HS-5 (cell line): ENCODE results near the gene SEMA6B.
"Not testable (repeated sequence)": the region's sequence is repeated elsewhere in the genome, so short reads cannot be mapped to it uniquely, and the experiment has no call there.

Source experiments
- DNase-seq: peaks from one replicate; pipeline ENCODE4 v3.0.0-alpha.2; 2012; ENCODE audit warnings: low read depth

Gene SEMA6B

DNA sequence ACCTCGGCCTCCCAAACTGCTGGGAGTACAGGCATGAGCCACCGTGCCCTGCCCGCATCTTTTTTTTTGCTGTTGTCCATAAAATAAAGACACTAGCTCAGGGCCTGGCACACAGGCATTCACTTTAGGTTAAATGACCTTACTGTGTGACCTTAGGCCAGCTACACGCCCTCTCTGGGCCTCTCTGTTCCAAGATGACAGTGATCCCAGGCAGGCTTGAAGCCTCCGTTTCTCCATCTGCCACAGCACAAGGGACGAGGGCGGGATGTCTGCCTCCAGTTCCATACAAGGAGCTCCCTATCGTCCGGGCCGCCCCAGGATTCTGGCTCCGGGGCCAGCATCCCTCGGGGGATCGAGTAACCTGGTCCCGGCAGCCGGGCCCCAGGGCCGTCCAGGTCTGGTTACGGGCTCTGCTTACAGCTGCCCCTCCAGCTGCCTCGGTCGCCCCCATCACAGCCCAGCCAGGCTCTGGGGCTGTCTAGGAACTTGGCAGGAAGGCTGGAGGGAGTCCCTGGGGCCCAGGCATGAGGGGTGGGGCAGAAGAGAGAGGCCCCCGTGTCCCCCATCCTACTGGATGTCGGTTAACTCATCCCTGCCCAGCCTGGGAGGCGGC lies 11.9 kb upstream of the SEMA6B start:
- DNase-seq: no peak

DNA sequence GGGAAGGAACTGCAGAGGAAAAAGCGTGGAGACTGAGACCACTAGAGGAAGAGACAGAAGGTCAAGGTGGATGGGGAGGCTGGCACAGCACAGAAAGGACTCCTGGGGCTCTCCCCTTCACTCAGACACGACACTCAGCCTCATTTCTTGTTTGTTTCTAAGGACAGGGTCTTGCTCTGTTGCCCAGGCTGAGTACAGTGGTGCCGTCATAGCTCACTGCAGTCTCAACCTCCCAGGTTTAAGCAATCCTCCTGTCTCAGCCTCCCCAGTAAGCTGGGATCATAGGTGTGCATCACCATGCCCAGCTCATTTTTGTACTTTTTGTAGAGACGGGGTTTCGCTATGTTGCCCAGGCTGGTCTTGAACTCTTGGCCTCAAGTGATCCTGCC lies 11.4 kb upstream of the SEMA6B start:
- no peak for DNase-seq

DNA sequence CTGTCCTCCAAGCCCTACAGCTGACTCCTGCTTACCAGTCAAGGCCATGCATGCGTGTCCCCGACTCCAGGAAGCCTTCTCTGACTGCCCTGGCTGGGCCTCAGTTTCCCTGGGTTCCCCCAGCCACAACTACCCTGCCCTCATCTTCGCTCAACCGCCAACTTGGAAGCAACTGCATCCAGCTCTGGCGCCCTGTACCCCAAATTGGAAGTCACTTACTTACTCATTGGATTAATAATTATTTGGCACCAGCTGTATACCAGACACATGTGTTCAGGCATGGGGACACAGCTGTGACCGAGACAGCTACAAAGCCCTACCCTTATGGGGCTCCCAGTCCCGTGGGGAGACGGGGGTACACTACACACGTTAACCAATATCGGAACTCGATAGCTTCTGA lies 10.9 kb upstream of the SEMA6B start:
- DNase-seq: no peak

DNA sequence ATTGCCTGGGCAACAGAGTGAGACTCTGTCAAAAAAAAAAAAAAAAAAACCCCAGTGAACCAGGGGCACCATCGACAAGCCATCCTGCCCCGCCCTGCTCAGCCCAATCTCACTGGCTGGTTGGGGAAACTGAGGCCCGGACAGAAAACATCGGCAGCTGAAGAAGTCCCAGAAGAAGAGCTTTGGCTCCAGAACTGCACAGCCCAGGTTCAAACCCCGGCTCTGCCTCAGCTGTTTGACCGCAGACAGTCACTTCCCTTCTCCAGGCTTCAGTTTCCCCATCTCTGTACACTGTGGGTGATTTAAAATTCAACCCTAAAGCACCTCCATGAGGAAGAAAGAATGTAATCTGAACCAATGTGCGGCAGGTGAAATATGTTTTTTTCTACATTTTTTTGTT lies 9.4 kb upstream of the SEMA6B start:
- DNase-seq: no peak

DNA sequence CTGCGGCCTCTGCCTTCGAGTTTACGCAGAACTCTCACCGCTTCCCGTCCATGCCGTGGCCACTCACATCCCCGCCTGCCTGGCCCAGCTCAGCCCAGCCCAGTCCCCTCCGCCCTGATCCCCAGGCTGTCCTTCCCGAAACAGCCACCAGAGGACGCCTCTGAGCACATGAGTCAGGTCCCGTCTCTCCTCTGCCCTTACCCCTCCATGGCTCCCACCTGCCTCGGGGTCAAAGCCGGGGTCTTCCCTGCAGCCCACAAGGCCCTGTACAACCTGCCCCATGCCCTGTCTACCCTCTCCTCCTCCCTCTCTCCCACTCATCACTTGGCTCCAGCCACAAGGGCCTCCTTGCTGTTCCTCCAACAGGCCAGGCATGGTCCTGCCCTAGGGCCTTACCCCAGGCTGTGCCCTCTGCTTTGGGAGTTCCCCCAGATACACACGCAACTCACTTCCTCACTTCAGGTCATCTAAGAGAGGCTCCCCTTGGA lies 8.1 kb upstream of the SEMA6B start:
- no peak for DNase-seq

DNA sequence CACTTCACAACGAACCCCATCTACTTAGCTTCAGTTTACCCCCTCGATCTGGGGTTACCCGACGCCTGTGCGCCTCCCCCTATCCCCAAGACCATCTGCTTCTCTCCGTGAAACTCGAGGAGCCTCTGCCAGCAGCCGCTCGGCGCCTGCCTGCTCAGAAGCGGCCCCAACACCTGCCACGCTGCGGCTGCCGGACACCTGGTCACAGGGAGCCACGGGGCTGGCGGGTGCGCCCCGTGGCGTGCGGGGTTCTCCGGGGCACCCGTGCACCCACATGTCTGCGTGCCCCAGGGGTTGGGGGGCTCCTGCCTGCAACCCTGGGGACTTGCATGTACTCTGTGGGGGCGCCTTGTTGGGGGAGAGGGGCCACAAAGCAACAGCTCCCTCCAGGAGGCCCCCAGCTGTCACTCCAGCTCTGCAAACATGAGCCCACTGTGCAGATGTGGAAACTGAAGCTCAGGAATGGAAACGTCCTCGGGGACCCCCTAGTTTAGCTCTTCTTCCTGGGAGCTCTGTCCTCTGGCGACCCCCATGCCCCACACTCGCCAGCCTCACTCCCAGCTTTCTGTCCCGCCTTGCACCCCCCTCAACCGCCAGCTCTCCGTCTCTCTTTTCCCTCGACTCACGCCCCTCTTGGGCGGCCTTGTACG lies 7.0 kb upstream of the SEMA6B start:
- DNase-seq: no peak

DNA sequence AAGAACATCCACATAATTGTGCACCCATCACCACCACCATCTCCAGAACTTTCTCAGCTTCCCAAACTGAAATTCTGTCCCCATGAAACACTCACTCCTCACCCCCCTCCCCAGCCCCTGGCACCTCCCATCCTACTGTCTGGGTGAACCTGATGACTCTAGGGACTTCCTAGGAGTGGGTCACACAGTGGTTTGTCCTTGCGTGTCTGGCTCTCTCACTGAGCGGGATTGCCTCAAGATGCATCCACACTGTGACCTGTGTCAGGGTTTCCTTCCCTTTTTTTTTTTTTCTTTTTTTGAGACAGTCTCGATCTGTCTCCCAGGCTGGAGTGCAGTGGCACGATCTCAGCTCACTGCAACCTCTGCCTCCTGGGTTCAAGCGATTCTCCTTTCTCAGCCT lies 4.1 kb upstream of the SEMA6B start:
- DNase-seq: not testable (repeated sequence)

DNA sequence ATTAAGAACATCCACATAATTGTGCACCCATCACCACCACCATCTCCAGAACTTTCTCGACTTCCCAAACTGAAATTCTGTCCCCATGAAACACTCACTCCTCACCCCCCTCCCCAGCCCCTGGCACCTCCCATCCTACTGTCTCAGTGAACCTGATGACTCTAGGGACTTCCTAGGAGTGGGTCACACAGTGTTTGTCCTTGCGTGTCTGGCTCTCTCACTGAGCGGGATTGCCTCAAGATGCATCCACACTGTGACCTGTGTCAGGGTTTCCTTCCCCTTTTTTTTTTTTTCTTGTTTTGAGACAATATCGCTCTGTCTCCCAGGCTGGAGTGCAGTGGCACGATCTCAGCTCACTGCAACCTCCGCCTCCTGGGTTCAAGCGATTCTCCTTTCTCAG lies 2.6 kb upstream of the SEMA6B start:
- not testable (repeated sequence) for DNase-seq

DNA sequence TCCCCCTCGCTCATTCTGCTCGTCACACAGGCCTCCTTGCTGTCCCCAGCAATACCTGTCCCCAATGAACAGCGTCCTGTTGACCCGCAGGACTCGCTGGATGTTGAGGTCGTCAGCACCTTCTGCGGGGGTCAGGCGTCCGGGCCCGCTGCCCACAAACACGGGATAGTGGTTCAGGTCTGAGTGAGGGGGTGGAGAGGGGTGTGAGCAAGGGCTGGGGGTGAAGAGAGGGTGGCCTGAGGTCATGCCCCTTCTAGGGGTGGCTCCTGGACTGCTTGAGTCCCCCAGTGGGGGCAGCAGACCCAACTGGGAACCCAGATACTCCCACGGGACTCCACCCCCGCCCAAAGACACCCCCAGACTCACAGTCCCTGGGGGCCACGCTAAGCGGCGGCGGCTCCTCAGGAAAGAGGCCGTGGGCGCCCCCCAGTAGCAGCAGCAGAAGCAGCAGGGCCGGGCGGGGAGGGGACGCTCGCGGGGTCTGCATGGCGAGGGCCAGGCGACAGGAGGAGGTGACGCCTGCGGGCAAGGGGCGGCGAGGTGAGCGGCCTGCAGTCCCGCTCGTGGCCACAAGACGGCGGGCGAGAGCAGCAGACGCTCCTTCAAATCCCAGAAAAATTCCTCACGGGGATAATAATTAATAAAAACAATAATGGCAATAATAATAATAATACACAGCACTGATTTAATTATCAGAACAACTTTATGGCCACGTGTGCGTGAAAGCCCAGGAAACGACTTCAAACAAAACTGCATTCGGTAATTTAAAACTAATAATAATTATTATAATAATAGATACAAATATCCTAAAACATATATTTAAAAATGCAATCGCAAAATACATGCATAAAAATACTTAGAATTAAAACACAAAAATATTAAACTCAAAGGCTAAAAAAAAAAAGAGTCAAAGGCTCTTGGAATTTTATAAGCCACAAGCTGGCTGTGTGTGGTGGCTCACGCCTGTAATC lies 1.2 kb downstream of the SEMA6B start:
- no peak for DNase-seq

DNA sequence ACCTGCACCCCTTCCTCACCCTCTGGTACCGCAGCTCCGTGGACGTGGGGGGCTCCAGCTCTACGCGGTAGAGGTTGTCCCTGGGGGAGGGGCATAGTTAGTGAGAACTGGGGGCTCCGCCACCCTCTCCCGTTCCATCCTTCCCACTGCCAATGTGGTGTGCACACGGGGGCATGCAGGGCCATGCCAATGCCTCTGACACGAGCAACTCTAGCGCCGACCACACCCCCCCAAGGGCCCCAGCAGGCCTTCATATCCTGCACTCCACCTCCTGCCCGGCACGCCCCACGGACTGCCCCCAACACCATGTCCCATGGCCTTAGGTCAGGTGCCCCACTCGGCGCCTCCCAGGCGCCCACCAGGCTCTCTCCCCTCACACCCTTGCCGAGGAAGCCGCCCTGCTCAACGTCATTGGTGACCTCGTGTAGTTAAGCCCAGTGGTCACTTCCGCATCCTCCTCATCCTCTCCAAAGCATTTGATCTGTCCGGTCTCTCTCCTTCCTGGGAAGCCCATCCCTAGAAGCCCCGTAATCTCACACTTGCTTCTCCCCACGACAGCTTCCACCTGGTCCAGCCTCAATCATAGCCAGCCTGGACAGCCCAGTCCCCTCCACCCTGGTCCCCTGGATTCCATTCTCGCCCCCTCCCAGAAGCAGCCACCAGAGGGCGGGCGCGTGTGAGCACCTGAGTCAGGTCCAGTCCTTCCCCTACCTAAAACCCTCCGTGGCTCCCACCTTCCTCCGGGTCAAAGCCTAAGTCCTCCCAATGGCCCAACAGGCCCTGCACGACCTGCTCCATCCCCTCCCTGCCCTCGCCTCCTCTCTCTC lies 2.1 kb downstream of the SEMA6B start:
- no peak for DNase-seq

DNA sequence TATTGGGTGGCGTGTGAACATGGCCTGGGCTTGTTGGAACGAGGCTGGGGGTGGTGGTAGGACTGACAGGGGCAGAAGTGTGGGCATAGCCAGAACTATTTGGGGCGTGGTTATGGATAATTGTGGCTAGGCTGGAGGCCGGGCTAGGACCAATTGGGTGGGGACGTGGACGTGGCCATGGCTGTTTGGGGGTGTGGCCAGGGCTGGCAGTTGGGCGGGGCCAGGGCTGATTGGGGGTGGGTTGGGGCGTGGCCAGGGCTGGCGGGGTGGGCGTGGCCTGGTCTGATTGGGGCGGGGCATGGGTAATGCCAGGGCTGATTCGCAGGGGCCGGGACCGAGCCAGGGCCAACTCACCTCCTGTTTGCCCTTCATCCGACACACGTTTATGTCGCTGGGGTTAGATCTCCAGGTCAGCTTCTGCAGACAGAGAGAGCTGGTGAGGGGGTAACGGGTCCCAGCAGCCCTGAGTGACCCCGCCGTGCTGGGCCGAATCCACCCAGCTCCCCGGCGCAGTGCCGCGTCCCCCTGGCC lies 2.8 kb downstream of the SEMA6B start:
- DNase-seq: no peak

DNA sequence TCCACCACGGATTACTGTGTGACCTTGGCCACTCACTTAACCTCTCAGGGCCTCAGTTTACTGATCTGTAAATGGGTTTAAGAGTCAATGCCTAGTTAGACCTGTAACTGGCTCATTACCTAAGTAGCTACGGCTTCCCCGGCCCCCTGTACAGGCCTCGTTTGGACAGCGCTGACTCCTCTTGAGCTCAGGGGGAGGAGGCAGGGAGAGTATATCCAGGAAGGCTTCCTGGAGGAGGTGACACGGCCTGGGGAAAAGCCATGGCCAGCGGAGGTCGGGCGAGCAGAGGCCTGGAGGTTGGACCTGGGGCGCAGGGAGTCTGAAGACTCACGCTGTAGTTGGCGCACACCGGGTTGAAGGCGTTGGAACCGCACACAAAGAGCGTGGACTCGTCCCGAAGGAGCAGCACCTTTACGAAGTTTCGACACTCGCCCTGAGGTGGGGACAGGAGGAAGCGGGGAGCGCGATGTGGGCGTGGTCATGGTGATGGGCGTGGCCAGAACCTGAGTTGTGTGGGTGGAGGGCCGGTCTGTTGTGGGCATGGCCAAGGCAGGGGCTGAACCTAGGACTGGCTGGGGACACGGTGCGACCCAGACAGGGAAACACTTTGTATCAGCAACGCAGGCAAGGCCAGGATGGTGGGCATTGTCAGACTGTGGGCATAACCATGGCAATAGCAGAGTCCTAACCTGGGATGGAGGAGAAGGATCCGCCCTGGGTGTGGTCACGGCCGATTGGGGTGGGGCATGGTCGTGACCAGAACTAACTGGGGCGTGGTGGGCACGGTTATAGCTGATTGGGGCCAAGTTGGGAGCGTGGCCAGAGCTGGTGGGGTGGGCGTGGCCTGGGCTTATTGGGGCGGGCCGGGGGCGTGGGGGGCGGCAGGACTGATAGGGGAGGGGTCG lies 3.6 kb downstream of the SEMA6B start:
- no peak for DNase-seq

DNA sequence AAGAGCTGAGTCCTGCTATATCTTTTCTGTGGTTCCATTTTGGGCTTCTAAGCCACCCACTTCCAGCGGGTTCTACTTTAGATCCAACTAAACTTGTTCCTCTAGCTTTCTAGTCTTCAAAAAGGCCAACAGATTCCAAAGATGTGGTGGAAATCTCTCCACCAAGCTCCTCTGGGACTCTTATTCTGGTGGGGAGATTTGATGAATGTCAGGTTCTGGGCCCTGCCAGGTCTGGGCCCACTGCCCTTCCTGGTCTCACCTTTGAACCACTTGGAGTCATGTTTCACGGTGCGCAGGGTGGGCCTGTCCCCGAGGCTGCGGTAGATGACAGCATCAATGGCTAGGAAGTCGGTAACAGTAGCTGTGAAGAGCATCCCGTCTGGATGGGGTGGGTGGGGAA lies 4.8 kb downstream of the SEMA6B start:
- DNase-seq: no peak

DNA sequence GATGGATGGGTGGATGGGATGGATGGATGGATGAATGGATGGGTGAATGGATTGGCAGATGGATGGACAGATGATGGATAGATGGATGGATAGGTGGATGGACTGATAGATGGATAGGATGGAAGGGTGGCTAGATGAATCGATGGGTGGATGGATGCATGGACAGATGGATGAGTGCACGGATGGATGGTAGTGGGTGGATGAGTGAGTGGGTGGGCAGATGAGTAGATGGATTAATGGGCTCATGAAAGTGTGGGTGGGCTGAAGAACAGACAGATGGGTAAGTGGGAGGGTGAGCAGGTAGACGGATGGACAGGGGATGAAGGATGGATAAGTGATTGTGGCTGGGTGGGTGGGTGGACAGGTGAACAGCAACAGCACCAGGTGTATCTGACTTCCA lies 5.7 kb downstream of the SEMA6B start:
- no peak for DNase-seq

DNA sequence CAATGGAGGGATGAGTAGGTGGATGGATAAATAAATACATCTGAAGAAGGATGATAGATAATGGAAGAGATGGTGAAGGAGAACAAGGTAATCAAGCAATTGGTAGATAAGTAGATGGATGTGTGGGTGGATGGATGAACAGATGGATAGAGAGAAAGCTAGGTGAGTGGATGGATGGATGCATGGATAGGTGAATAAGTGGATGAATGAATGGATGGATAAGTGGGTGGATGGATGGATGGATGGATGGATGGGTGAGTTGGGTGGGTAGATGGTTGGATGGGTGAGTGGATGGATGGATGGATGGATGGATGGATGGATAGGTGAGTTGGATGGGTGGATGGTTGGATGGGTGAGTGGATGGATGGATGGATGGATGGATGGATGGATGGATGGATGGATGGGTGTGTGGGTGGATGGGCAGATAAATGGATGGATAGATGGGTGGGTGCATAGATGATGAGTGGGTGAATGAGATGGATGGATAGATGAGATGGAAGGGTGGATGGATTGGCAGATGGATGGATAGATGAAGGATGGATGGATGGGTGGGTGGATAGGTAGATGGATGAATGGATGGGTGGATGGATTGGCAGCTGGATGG lies 6.3 kb downstream of the SEMA6B start:
- DNase-seq: no peak

DNA sequence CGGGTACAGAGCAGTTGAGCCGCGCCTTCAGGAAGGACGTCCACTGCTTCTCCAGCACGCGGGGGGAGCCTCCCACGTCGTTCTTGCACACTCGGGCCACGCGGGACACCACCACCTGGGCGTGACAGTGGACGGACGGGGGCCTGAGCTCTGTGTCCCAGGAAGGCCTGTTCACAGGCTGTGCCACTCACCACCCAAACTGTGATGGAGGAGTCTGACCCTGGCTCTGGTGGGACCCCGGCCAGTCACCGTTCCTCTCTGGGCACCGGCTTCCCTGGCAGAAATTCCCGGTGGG lies 7.0 kb downstream of the SEMA6B start:
- no peak for DNase-seq

DNA sequence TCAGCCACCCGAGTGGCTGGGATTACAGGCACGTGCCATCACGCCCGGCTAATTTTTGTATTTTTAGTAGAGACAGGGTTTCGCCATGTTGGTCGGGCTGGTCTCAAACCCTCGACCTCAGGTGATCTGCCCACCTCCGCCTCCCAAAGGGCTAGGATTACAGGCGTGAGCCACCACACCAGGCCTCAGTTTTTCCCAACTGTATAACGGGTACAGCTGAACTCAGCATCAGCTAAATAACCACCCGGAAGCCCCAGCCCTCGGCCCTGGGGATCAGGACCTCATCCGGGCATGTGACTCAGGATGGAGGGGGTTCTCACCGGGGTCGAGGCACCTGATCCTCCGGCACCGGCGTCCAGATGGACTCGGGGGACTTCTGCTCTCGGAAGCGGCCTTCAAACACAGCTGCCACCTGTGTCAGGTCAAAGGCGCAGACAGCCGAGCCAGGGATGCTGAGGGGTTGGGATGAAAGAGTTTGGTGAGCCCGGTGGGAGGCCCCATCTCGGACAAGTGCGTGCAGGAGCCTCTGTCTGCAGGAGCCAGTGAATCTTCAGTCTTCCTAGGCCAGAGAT lies 8.9 kb downstream of the SEMA6B start:
- DNase-seq: no peak

DNA sequence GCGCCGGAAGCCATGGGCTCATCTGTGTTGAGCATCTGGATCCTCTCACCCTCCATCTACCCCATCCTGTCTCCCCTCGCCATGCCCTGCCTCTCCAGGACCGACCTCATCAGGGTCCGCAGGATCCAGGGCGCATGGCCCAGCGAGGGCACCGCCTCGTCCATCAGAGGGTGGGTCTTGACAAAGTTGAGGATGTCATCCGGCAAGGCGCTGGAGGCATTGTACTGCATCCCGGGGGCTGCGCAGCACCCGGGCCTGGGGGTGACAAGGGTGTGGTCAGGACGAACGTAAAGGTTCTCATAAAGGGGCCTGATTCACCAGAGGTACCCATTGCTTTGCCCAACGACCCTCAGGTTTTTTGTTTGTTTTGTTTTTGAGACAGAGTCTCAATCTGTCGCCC lies 9.5 kb downstream of the SEMA6B start:
- DNase-seq: no peak

DNA sequence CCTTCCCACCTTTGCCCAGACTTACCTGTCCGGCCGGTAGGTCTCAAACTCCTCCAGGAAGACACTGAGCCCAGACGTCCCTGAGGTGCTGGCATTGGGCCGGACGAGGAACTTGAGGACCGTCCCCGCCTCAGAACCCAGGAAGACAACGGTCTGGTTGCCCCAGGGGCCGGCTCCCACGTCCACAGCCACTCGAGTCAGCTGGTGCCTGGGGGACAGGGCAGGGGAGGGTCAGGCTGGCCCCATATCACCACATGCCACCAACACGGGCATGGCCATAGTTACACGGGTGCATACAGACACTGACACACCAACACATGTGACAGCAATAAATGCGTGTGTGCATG lies 11.3 kb downstream of the SEMA6B start:
- DNase-seq: no peak
